Prostate gland (tissue), 2 donors: ENCODE data around the gene DGKQ. TPM values are rescaled to one million over a fixed set of nuclear protein-coding genes. Genes with fewer than 3 reads are reported as not detected.

Experiments
- DNase-seq: peaks from one replicate; pipeline ENCODE4 v3.0.0-alpha.2; 2019; ENCODE audit warnings: low spot score
- H3K27ac ChIP-seq, 2 donors: fragments of 200-600 bp; sonication (generic); 2 replicates each; pipeline ENCODE4 v1.5.1; 2017 to 2019
- H3K27me3 ChIP-seq: fragments of 200-600 bp; sonication (generic); replicated peaks from 2 replicates; pipeline ENCODE4 v1.5.1; 2019; ENCODE audit not compliant: insufficient read depth
- H3K36me3 ChIP-seq, 2 donors: fragments of 200-600 bp; sonication (generic); 1 replicate in 1 of 2; 2 replicates in 1 of 2; pipeline versions ENCODE4 v1.5.1 to v1.8.1; 2017 to 2019
- H3K4me1 ChIP-seq: fragments of 200-600 bp; sonication (generic); replicated peaks from 2 replicates; pipeline ENCODE4 v1.5.1; 2019
- H3K4me3 ChIP-seq, 2 donors: fragments of 200-600 bp; sonication (generic); 2 replicates each; pipeline ENCODE4 v1.5.1; 2017 to 2019
- H3K9me3 ChIP-seq: fragments of 200-600 bp; sonication (generic); 2 replicates; pipeline ENCODE4 v1.5.1; 2017
- POLR2A ChIP-seq: fragments of 450-650 bp; IDR thresholded peaks from one replicate; pipeline ENCODE4 v1.6.1; 2016; ENCODE audit warnings: antibody characterized with exemption, mild to moderate bottlenecking
- POLR2AphosphoS5 ChIP-seq: sonication (generic); formaldehyde crosslinking; IDR thresholded peaks from one replicate; pipeline ENCODE4 v1.6.1; 2017; ENCODE audit warnings: antibody characterized with exemption
- WGBS: methylation state at CpG from one replicate; pipeline ENCODE4 v1.1.5; 2018; 5-methylcytosine and 5-hydroxymethylcytosine counted together
- intact Hi-C: fragments of 100-400 bp; cut with DNase I; formaldehyde crosslinking; loops from one replicate; pipeline ENCODE4 v1.14.2; 2022
- total RNA-seq, 2 donors: library from RNA; depleted of rRNA; stranded (reverse); fragments of >200 nt; gene quantifications; one replicate each; pipeline ENCODE4 v1.1.0, GENCODE V29; 2016
- TF ChIP-seq, protein P1 (sequence below), 4 experiments: fragments of 200-600 bp in 2 of 4; fragments of 450-650 bp in 2 of 4; sonication (generic) in 2 of 4; IDR thresholded peaks; 1 replicate in 3 of 4; 2 replicates in 1 of 4; pipeline ENCODE4 v1.5.1; 2016 to 2019; ENCODE audit warnings: antibody characterized with exemption in 4 of 4, mild to moderate bottlenecking in 2 of 4, moderate library complexity in 2 of 4

The DGKQ gene
- total RNA-seq, 2 donors from 2014 or later, result 10.4 to 17.1 TPM

DNA sequence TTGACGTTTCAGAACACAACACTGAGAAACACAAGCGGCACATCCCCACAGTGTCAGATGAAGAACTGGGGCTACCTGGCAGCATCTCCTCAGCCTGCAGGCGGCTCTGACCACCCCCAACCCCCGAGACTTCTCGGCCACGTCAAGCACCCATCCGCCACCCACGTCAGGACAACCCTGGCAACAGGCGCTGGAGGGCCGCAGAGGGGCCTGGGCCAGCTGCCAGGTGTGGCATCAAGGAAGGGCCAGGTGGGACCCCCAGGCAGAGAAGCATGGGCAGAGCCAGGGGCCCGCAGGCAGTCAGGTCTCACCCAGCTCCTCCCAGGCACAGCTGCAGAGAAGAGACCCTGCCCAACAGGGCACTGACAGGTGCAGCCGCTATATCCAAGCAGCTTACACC, 63.5 kb downstream of the DGKQ start:
- Histone ChIP-seq H3K27me3 (no peaks in the 10 kb centered on the region), H3K4me1 (no peaks in the 10 kb centered on the region), H3K9me3 (no peaks in the 10 kb centered on the region), H3K27ac (no peak overlapping the region), H3K4me3 (no peak overlapping the region), H3K36me3 (no peaks in the 10 kb centered on the region)
- intact Hi-C loops, result no loop called here
- DNase-seq, result no peak
- TF ChIP-seq, protein P1, sequence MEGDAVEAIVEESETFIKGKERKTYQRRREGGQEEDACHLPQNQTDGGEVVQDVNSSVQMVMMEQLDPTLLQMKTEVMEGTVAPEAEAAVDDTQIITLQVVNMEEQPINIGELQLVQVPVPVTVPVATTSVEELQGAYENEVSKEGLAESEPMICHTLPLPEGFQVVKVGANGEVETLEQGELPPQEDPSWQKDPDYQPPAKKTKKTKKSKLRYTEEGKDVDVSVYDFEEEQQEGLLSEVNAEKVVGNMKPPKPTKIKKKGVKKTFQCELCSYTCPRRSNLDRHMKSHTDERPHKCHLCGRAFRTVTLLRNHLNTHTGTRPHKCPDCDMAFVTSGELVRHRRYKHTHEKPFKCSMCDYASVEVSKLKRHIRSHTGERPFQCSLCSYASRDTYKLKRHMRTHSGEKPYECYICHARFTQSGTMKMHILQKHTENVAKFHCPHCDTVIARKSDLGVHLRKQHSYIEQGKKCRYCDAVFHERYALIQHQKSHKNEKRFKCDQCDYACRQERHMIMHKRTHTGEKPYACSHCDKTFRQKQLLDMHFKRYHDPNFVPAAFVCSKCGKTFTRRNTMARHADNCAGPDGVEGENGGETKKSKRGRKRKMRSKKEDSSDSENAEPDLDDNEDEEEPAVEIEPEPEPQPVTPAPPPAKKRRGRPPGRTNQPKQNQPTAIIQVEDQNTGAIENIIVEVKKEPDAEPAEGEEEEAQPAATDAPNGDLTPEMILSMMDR (IDR thresholded peaks at IDR 0.05), result no peak
- TF ChIP-seq POLR2A (no peak), POLR2AphosphoS5 (no peak)
- 97% methylated on average over 11 of the region's 12 CpGs for WGBS

DNA sequence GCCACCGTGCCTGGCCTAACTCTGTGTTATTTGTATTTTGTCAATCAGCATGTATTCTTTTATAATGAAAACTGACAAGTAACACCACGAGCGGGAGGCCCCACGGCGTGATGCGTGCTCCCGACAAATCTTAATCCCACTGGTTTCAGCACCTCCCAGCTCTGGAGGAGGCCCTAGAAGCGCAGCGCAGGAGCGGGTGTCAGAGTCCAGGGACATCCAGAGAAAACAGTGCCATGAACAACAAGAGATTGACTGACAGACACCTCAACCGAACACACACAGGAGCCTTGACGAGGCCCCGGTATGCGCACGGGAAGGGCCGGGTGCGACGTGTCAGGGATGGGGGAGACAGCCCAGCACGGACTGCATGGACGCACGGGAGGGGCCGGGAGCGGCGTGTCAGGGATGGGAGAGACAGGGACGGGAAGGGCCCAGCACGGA, 64.2 kb downstream of the DGKQ start:
- intact Hi-C loops, result no loop called here
- TF ChIP-seq, protein P1 (IDR thresholded peaks at IDR 0.05), result no peak
- TF ChIP-seq POLR2A (no peak), POLR2AphosphoS5 (no peak)
- 96% methylated on average over 26 of the region's 26 CpGs for WGBS

More for the DNA sequence above, 64.2 kb downstream of the DGKQ start:
- no peaks in the 10 kb centered on the region for H3K27me3 ChIP-seq
- DNase-seq, result no peak
- no peaks in the 10 kb centered on the region for H3K36me3 ChIP-seq
- H3K27ac ChIP-seq, result no peak overlapping the region
- H3K9me3 ChIP-seq, result no peaks in the 10 kb centered on the region
- H3K4me3 ChIP-seq, result no peak overlapping the region
- no peaks in the 10 kb centered on the region for H3K4me1 ChIP-seq

Other genes with a start within 250 kb of the DGKQ start
- 1 to 10 TPM; 2.5 to 4.4 TPM for gene CPLX1, start 147.4 kb downstream of the DGKQ start, total RNA-seq
- 100 to 1,000 TPM; 158 to 181 TPM for gene GAK, start 41.3 kb downstream of the DGKQ start, total RNA-seq
- 10 to 100 TPM; 44.1 to 74.6 TPM for gene TMEM175, start 41.1 kb downstream of the DGKQ start, total RNA-seq
- gene IDUA, start 13.5 kb upstream of the DGKQ start, total RNA-seq, result 10 to 100 TPM; 53.6 to 56.8 TPM
- gene SLC26A1, start 19.8 kb upstream of the DGKQ start, total RNA-seq, result under 1 TPM; 0.27 to 0.34 TPM
- gene FGFRL1, start 38.1 kb upstream of the DGKQ start, total RNA-seq, result 10 to 100 TPM; 26.6 to 29.4 TPM
- 10 to 100 TPM in 1 of 2 donors, 1 to 10 TPM in 1; 7.1 to 15.3 TPM for gene RNF212, start 140.0 kb upstream of the DGKQ start, total RNA-seq
- gene SPON2, start 199.0 kb upstream of the DGKQ start, total RNA-seq, result 100 to 1,000 TPM; 107 to 134 TPM